Parathyroid adenoma (tissue), 2 donors: ENCODE data around the gene NELFE.

Source experiments
- H2AFZ ChIP-seq: fragments of 300-600 bp; sonication (generic); one replicate; pipeline ENCODE4 v1.7.0; 2017; ENCODE audit warnings: antibody characterized with exemption, mild to moderate bottlenecking
- H3K27ac ChIP-seq: fragments of 300-600 bp; sonication (generic); one replicate; pipeline ENCODE4 v1.7.0; 2017
- H3K27me3 ChIP-seq: fragments of 300-600 bp; sonication (generic); one replicate; pipeline ENCODE4 v1.7.0; 2017; ENCODE audit warnings: low read length; ENCODE audit not compliant: control insufficient read depth, insufficient read depth
- H3K36me3 ChIP-seq: fragments of 300-600 bp; sonication (generic); one replicate; pipeline ENCODE4 v1.7.0; 2017; ENCODE audit warnings: low read length; ENCODE audit not compliant: control insufficient read depth, insufficient read depth
- H3K4me1 ChIP-seq: fragments of 300-600 bp; sonication (generic); one replicate; pipeline ENCODE4 v1.7.0; 2017; ENCODE audit warnings: control low read depth
- H3K4me2 ChIP-seq: fragments of 300-600 bp; sonication (generic); one replicate; pipeline ENCODE4 v1.7.0; 2017; ENCODE audit warnings: low read length
- H3K4me3 ChIP-seq: fragments of 300-600 bp; sonication (generic); one replicate; pipeline ENCODE4 v1.7.0; 2017; ENCODE audit warnings: low read depth, low read length
- H3K79me2 ChIP-seq: fragments of 300-600 bp; sonication (generic); one replicate; pipeline ENCODE4 v1.7.0; 2017; ENCODE audit warnings: control low read depth
- H3K9ac ChIP-seq: fragments of 300-600 bp; sonication (generic); one replicate; pipeline ENCODE4 v1.7.0; 2017; ENCODE audit warnings: mild to moderate bottlenecking
- H3K9me3 ChIP-seq: fragments of 300-600 bp; sonication (generic); one replicate; pipeline ENCODE4 v1.7.0; 2017; ENCODE audit warnings: low read length; ENCODE audit not compliant: control insufficient read depth
- CTCF ChIP-seq: fragments of 300-600 bp; sonication (generic); IDR thresholded peaks from one replicate; pipeline ENCODE4 v1.7.0; 2017; ENCODE audit warnings: antibody characterized with exemption, mild to moderate bottlenecking
- donor health status: primary hyperparathyroidism.

NELFE gene

GRCh38 chr6:31968326-31968725, 9.6 kb upstream of the NELFE start:
- Histone ChIP-seq H3K36me3 (no peaks in the 10 kb centered on the region), H3K4me2 (no peak overlapping the region), H3K27me3 (no peaks in the 10 kb centered on the region), H3K4me3 (no peak overlapping the region), H3K79me2 (peaks cover 8% of the 10 kb centered on the region), H3K4me1 (peaks cover 15% of the 10 kb centered on the region), H3K27ac (no peak overlapping the region), H2AFZ (no peak overlapping the region), H3K9me3 (no peaks in the 10 kb centered on the region), H3K9ac (no peak overlapping the region)
- no peak for TF ChIP-seq CTCF

GRCh38 chr6:31967926-31968320, 9.2 kb upstream of the NELFE start:
- TF ChIP-seq CTCF, result no peak
- no peaks in the 10 kb centered on the region for H3K36me3 ChIP-seq
- no peak overlapping the region for H3K4me2 ChIP-seq
- peaks cover 13% of the 10 kb centered on the region for H3K4me1 ChIP-seq
- peaks cover 4% of the 10 kb centered on the region for H3K79me2 ChIP-seq
- H3K4me3 ChIP-seq, result no peak overlapping the region
- H3K9me3 ChIP-seq, result no peaks in the 10 kb centered on the region
- no peak overlapping the region for H2AFZ ChIP-seq
- H3K9ac ChIP-seq, result no peak overlapping the region
- H3K27ac ChIP-seq, result no peak overlapping the region
- no peaks in the 10 kb centered on the region for H3K27me3 ChIP-seq

GRCh38 chr6:31966997-31967925, 8.5 kb upstream of the NELFE start:
- no peaks in the 10 kb centered on the region for H3K36me3 ChIP-seq
- no peak overlapping the region for H3K9ac ChIP-seq
- H2AFZ ChIP-seq, result no peak overlapping the region
- no peaks in the 10 kb centered on the region for H3K9me3 ChIP-seq
- H3K4me2 ChIP-seq, result no peak overlapping the region
- H3K79me2 ChIP-seq, result no peaks in the 10 kb centered on the region
- H3K4me1 ChIP-seq, result peaks cover 8% of the 10 kb centered on the region
- H3K27ac ChIP-seq, result no peak overlapping the region
- TF ChIP-seq CTCF, result no peak
- no peak overlapping the region for H3K4me3 ChIP-seq
- H3K27me3 ChIP-seq, result no peaks in the 10 kb centered on the region

GRCh38 chr6:31966506-31966905, 7.7 kb upstream of the NELFE start:
- Histone ChIP-seq H3K27me3 (no peaks in the 10 kb centered on the region), H3K27ac (no peak overlapping the region), H3K9me3 (no peaks in the 10 kb centered on the region), H3K9ac (no peak overlapping the region), H3K4me2 (no peak overlapping the region), H3K4me1 (peaks cover 8% of the 10 kb centered on the region), H3K4me3 (no peak overlapping the region), H3K36me3 (no peaks in the 10 kb centered on the region), H3K79me2 (no peaks in the 10 kb centered on the region), H2AFZ (no peak overlapping the region)
- TF ChIP-seq CTCF, result no peak

- H3K36me3 ChIP-seq, result no peaks in the 10 kb centered on the region
- no peak overlapping the region for H3K9ac ChIP-seq
- H3K27me3 ChIP-seq, result no peaks in the 10 kb centered on the region
- H3K4me2 ChIP-seq, result no peak overlapping the region
- no peak overlapping the region for H3K4me3 ChIP-seq
- H2AFZ ChIP-seq, result no peak overlapping the region
- TF ChIP-seq CTCF, result no peak
- H3K4me1 ChIP-seq, result peaks cover under 1% of the 10 kb centered on the region
- no peaks in the 10 kb centered on the region for H3K9me3 ChIP-seq
- no peaks in the 10 kb centered on the region for H3K79me2 ChIP-seq
- H3K27ac ChIP-seq, result no peak overlapping the region
Measured at GRCh38 chr6:31965700-31966099, 6.9 kb upstream of the NELFE start.
